Effector CD8-positive, alpha-beta T cell (primary cell): Measurements from ENCODE around the gene UBA5.
"Not testable (repeated sequence)": the region's sequence is repeated elsewhere in the genome, so short reads cannot be mapped to it uniquely, and the experiment has no call there.

Source experiments
- DNase-seq: peaks from one replicate; lab custom pipeline; 2025; lab: John Stamatoyannopoulos, UW
- total RNA-seq, 4 experiments: gene quantifications; one replicate each; lab custom pipeline; 2026; lab: John Stamatoyannopoulos, UW

The UBA5 gene
- 34.4 to 55.3 (median 45.5) reads per million in 4 experiments for total RNA-seq

DNA sequence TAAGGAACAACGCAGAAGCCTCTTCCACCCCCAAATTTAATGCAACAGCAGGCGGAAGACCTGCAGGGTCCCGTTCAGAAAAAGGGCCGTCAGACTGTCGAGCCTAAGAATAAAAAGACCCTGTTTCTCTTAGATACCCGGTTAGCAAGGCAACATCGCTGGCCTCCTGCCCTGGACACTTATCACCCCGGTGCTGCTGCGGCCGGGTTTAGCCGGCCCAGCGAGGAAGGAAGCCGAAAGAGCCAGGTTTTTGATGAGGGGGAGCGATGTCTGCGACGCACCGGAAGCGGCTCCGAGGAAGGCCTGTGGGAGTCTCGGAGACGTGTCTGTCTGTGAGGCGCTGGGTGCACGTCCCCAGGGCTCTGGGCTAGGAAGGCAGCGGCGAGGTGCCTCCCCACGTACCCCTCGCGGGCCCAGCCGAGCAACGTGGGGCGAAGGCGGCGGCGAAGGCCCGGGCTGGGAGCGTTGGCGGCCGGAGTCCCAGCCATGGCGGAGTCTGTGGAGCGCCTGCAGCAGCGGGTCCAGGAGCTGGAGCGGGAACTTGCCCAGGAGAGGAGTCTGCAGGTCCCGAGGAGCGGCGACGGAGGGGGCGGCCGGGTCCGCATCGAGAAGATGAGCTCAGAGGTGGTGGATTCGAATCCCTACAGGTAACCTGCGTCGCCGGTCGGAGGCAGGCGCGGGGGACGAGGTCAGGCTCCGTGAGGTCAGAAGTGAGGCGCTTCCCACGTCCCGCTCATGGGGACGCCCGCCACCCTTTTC lies at the start of gene UBA5:
Gene UBA5, plus strand, starts transcription at position 278 of the 759 bp plus-strand sequence. Its CDS starts 209 bp downstream, at position 487.
- peak; percentile 38 for DNase-seq

DNA sequence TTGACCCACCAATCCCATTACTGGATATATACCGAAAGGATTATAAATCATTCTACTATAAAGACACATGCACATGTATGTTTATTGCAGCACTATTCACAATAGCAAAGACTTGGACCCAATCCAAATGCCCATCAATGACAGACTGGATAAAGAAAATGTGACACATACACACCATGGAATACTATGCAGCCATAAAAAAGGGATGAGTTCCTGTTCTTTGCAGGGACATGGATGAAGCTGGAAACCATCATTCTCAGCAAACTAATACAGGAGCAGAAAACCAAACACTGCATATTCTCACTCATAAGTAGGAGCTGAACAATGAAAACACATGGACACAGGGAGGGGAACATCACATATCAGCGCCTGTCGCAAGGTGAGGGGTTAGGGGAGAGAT lies 44.8 kb upstream of the UBA5 start:
- not testable (repeated sequence) for DNase-seq

DNA sequence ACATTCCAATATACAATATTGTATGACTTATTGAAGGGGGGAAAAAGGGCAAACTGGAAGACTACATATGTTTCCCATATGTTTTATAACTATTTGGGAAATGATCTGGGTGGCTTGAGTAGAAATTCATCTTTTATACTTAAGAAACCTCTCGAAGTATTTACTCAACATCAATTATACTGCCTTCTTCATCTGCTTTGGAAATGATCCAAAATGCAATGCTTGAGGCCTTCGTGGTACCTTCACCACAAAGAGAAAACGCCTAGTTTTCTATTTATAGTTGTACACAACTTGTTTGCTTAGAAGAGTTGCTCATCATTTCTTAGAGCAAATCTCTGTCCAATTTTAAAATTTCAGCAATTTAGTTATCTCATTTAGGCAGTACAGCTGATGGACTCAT lies 44.2 kb upstream of the UBA5 start:
- DNase-seq, result no peak

GRCh38 chr3:132616780-132617179 lies 43.3 kb upstream of the UBA5 start:
- DNase-seq, result no peak

- DNase-seq, result no peak
Observed at GRCh38 chr3:132622148-132622547, 38.0 kb upstream of the UBA5 start.

DNA sequence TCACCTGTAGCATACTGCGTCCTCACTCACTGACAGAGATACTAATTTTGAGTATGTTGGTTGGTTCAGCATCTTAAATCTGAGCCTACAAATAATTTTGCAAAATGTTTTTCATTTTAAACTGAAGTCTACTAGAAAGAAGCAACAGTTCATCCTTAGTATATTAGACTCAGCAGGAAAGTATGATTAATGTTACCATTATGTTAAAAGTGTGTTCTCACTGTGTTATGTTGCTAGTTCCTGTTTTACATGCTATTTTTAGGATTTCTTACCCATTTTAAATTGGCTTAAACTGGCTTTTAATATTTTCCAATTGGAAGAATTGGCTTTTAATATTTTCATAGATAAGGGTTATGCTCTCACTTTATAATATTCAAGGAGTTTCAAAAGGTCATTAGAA lies 37.4 kb upstream of the UBA5 start:
- DNase-seq, result no peak

- no peak for DNase-seq
Observed at GRCh38 chr3:132623646-132624045, 36.5 kb upstream of the UBA5 start.

- DNase-seq, result no peak
Observed at GRCh38 chr3:132624790-132625189, 35.3 kb upstream of the UBA5 start.

DNA sequence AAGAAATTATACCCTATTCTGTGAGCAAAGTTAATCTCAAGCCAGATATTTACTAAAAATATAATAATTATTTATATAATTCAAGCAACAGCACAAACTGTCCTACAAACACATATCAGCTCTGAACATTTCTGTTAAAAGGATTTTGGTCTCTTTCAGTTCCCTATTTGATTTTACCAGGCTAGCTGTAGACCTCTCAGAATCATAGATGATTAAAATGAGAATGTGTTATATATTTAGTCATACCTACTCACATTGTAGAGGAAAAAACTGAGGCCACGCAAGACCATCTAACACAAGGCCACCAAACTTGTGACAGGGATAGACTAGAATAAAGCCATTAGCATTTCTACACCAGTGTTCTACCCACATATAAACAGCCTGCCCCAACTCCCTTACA lies 34.5 kb upstream of the UBA5 start:
- DNase-seq, result no peak

DNA sequence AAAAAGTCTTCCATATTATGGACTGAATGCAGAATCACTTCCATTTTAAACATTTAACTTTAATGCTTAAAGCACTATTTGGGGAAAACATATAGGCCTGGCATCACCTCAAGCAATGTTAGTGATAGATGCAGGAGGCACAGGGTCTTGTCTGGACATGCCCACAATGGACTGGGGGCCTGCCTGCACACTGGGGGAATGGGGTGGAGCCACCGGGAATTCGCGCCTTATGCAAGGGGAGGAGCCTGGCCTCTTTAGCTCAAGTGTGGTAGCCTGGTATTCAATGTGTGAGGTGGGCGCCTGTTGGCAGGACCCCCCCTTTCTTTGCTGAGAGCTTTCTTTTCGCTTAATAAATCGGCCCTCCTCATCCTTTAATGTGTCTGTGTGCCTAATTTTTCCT lies 33.2 kb upstream of the UBA5 start:
- no peak for DNase-seq

DNA sequence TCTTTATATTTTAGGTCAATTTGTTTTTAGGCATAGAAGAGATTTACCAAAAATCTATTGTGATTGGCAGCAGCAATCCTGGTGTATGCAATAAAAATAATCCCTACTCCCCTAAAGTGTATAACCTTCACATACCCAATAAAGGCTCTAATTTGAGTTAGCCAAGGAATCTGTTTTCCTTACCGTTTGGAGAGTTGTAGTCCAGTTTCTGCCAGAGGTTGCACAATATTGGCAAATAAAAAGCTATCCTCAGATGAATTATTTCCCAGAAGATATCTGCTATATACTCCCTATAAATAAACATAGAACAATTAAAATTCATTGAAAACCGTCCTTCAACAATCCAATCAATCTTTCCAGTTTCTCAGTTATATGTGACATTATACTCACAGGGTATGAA lies 32.0 kb upstream of the UBA5 start:
- no peak for DNase-seq

DNA sequence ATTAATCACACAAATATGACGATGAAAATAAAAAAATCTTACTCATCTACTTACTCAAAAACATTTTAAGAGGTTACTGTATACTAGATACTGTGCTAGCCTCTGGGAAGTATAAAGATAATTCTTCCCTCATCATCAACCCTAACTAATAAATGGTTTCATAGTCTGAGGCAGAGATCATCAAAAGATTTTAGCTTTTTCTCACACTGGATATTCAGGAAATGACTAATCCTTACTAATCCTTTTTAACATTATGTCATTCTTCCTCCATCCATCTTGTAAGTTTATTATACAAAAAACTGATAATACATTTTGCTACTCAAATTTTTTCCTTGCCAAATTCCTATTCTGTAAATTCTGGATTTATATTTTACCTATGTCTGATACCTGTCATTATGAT lies 30.2 kb upstream of the UBA5 start:
- DNase-seq, result no peak

DNA sequence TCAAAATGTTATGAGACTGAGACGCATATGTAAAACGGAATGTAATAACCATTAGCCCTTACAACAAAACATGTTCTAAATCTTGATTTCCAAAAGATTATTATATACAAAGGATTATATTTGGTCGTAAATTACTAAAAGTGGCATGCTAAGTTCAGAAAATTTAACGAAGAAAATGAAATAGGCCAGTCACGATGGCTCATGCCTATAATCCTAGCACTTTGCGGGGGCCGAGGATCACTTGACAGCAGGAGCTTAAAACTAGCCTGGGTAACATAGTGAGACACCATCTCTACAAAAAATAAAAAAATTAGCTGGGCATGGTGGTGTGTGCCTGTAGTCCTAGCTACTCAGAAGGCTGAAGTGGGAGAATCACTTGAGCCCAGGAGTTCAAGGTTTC lies 29.5 kb upstream of the UBA5 start:
- DNase-seq, result no peak

GRCh38 chr3:132635052-132635451 lies 25.1 kb upstream of the UBA5 start:
- DNase-seq, result no peak

DNA sequence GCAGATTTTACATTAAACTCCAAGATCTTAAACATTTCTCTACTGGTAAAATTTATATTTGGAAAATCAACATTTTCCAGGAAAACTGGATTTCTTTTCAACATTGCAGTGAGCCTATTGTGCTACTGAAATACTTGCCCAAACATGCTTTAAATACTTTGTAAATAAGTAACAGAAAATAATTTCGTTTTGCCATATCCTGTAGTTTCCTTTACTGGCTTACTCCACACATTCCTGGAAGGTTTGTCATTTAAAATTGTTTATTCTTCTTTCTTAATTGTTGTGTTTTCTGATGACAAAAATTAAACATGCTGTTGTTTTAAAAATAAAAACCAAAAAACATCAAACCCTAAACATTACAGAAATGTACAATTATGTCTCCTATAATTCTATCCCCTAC lies 22.5 kb upstream of the UBA5 start:
- no peak for DNase-seq

GRCh38 chr3:132638706-132639105 lies 21.4 kb upstream of the UBA5 start:
- no peak for DNase-seq

GRCh38 chr3:132641427-132641826 lies 18.7 kb upstream of the UBA5 start:
- not testable (repeated sequence) for DNase-seq

DNA sequence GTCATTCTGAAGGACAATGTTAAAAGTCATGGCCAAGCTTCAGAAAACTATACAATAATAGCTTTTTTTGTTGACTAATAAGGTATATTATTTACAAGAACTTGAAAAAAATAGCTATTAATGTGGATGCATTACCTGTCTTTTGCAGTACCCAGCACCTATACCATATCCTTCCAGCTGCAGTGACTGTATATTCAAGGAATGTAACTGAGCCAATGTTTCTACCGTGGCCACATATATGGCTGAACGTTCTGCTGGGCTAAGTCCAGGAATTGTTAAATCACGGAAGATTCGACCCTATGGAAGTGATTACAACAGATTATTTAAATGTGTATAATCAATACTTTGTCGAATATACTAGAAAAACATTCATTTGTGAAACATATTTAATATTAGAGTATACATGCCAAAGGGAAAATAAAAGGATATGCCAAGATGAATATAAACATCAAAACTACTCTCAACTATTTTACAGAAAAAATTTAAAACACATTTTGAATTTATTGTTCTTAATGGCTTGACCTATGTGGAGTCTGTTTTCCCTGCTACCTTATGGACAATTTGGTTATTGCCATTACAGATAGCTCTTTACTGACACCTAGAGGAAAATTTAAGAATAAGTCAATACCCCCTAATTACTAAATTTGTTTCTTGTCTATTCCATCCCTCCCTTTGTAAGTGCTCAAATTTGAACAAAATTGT lies 18.1 kb upstream of the UBA5 start:
- no peak for DNase-seq

GRCh38 chr3:132642539-132642847 lies 17.6 kb upstream of the UBA5 start:
- DNase-seq, result no peak

DNA sequence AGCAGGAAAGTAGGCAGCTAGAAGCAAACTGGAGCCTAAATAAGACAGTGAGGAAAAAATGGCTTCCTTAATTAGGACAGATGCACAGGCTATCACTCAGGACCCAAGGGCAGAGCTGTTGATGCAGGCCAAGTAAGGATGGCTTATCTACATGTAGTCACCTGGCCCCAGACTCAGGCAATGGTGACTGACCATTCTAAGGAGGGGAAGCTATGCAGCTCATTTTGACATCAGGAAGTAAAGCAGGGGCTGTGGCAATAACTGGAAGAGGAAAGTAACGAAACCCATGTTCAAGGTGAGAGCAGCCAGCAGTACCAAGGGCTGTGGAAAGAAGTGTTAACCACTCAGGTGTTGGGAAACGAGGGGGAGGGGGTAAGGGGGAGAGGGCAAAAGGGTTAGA lies 16.8 kb upstream of the UBA5 start:
- no peak for DNase-seq

DNA sequence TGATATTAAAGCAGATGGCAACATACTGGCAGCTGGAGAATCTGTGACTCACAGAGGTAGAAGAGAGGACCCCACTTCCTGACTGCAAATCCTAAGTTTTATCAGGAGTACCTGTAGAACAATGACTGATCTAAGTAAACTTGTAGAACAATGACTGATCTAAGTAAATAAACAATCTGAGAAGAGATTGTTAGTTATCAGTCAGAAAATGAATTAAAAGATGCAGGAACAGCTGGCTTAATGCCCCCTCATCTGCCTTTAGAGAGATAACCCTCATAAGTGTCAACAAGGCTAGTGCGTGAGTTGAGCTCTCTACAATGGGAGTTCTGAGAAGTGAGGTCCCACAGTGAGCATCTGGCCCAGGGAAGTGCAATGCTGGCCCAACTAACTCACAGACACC lies 15.1 kb upstream of the UBA5 start:
- no peak for DNase-seq

DNA sequence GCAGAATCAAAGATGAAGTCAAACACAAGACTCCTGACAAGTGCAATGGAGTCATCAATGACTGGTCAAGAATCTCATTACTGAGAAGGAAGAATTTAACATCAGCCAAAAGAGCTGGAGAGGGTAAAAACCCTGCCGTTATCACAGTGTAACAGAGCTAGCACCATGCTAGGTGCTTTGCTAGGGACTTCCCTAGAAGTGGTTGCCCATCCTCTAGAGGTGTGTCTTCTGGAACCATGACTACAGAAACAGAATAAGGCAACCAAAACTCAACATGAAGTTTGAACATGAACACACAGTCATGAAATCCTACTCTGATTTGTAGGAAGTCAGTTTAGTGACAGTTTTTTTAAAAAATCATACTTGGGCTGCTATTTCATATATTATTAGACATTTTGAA lies 10.0 kb upstream of the UBA5 start:
- no peak for DNase-seq

- DNase-seq, result no peak
Observed at GRCh38 chr3:132652640-132653270, 7.4 kb upstream of the UBA5 start.
